GM18507 (cell line): ENCODE measurements around the gene OSCAR.
"Not testable (repeated sequence)": the region's sequence is repeated elsewhere in the genome, so short reads cannot be mapped to it uniquely, and the experiment has no call there.

Experiments used
- DNase-seq: peaks from one replicate; pipeline ENCODE4 v3.0.0; 2011; ENCODE audit warnings: low read depth; ENCODE audit not compliant: insufficient read length; ENCODE audit errors: extremely low spot score
- FAIRE-seq: peaks from 2 replicates; lab custom pipeline; 2011; peaks lifted over from hg19 to GRCh38; lab: Jason Lieb, UNC

OSCAR gene

DNA sequence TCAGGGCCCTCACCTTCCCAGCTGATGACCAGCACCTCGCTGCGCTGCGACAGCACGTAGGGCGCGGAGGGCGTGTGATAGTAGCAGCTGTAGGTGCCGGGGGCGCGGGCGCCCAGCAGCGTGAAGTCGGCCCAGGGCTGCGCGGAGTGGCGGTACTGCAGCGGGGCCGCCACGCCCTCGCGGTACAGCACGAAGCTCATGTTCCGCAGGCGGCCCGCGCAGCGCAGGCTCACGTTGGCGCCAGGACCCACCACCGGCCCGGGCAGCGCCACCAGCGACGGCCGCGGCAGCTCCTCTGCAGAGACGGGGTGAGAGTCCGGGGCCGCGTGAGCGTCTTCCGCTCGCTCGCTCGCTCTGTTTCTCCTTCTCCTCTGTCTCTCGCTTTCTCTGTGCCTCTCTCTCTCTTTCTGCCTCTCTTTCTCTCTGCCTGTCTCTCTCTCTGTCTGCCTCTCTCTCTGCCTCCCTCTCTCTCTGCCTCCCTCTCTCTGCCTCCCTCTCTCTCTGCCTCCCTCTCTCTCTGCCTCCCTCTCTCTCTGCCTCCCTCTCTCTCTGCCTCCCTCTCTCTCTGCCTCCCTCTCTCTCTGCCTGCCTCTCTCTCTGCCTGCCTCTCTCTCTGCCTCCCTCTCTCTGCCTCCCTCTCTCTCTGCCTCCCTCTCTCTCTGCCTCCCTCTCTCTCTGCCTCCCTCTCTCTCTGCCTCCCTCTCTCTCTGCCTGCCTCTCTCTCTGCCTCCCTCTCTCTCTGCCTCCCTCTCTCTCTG is 4.6 kb downstream of the OSCAR start:
- DNase-seq, FAIRE-seq: not testable (repeated sequence)

DNA sequence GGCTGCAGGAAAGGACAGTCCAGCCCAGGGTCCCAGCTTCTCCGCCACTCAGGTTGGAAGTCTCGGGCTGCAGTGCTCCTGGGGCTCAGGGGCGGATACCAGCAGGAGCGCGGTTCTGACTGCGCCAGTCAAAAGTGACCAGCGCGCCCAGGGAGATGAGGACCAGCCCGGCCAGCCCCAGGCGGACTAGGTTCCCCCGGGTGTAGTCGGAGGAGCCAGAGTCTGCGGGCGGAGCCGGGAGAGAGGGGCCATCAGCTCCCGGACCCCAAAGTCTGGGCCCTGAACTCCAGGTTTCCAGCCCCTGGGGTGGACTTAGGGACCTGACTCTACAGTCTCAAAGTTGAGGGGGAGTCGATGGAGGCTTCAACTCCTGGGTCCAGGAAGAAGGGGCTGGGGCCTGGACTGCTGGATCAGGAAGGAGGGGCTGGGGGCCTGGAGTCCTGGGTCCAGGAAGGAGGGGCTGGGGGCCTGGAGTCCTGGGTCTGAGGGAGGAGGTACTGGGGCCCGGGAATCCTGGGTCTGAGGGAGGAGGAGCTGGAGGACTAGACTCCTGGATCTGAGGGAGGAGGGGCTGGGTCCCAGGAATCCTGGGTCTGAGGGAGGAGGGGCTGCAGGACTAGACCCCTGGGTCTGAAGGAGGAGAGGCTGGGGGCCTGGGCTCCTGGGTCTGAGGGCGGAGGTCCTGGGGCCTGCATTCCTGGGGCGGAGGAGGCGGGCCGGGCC is 5.3 kb downstream of the OSCAR start:
- FAIRE-seq (no peak), DNase-seq (no peak)

DNA sequence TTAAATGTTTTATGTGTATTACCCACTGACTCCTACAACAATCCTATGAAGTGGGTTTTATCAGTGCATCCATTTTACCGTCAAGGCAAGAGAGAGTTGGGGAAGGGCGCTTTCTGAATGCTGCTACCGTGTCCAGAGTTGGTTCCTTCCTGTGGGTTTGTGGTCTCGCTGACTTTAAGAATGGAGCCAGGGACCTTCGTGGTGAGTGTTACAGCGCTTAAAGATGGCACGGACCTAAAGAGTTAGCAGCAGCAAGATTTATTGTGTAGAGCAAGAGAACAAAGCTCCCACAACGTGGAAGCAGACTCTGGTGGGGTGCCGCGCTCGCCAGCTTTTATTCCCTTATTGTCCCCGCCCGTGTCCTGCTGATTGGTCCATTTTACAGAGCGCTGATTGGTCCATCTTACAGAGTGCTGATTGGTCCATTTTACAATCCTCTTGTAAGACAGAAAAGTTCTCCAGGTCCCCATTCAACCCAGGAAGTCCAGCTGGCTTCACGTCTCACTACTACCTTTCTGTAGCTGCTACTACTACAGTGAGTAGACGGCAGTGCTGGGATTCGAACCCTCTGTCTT is 6.1 kb downstream of the OSCAR start:
- FAIRE-seq (no peak), DNase-seq (no peak)

DNA sequence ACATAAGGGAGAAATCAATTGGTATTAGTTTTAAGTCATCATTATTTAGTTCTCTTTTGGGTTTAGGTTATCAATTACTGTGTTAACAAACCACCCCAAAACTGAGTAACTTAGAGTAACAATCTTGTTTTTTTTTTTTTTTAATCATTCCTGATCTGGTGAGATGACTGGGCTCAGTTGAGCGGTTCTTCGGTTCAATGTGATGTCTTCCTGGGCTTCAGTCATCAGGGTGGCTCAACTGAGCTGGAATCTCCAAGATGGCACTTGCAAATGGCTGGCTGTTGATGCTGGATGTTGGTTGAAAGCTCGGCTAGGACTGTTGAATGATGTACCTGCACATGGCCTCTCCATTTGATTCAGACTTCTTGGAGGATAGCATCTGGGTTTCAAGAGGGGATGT is 16.2 kb downstream of the OSCAR start:
- FAIRE-seq: no peak
- no peak for DNase-seq

DNA sequence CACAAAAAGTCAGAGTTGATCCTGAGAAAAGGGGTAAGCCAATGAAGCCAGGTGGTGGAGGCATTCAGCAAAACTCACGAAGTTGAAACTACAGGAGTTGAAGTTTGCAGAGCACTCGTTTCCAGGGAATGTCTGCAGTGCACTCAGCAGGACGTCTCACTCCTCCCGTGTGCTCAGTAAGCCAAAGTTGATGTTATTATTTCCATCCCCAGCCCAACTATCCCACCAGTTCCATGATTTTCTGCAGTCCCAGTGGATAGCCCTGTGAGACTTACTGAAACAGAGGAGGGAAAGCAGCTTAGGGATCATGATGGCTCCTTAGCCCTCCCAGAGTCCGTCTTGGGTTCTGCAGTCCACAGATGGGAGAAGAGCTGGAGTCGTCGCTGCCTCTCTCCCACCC is 19.6 kb downstream of the OSCAR start, which contains the start of gene TARM1:
TSS of gene TARM1 (minus strand) at position 334 of the 400 bp plus-strand sequence. CDS start at position 309, 25 bp downstream.
- FAIRE-seq (no peak), DNase-seq (no peak)

DNA sequence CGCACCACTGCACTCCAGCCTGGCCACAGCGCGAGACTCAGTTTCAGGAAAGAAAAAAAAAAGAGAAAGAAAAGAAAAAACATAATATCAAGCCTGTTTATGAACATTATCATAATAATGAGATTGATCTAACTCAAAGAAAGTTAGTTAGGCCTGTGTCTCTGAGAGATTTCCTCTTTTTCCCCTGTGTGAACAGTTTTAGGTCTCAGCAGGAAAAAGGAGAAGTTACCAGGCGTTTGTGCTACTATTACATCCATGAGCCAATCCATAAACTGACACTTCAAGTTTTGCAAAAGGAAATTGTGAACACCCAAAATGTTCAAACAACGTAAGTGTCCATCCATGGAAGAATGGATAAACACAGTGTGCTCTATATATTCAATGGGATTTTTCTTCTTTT is 23.3 kb downstream of the OSCAR start:
- FAIRE-seq (no peak), DNase-seq (no peak)

DNA sequence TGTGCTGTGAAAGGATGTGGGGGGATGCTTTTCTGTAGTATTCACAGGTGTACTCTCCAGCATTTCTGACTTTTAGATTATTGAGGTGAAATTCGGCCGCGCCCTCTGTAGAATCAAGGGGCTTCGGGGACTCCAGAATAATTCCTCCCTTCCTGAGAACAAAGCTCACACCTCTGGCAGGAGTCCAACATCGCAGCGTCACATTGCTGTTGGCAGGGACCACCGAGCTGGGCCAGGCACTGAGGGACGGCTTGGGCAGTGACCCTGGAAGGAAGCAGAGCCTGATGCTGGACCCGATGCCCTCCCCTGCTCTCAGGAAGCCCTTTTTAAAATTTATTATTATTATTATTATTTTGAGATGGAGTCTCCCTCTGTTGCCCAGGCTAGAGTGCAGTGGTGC is 25.8 kb downstream of the OSCAR start:
- FAIRE-seq (no peak), DNase-seq (no peak)

DNA sequence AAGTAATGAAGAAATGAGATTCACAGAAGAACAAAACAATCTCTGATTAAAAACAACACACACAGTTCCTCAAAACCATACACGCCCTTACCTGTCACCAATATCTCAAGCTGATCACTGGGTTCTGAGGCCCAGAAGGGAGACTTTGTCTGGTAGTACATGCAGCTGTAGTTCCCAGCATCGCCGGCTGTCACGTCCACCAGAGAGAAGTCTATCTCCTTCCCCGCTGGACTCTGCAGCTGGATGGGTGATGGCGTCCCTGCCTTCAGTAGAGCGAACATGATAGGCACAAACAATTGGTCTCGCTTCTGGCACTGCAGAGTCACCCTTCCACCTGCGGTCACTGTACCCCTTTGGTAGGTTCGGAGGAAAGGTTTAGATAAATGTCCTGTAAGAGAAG is 26.8 kb downstream of the OSCAR start:
- DNase-seq (no peak), FAIRE-seq (no peak)

DNA sequence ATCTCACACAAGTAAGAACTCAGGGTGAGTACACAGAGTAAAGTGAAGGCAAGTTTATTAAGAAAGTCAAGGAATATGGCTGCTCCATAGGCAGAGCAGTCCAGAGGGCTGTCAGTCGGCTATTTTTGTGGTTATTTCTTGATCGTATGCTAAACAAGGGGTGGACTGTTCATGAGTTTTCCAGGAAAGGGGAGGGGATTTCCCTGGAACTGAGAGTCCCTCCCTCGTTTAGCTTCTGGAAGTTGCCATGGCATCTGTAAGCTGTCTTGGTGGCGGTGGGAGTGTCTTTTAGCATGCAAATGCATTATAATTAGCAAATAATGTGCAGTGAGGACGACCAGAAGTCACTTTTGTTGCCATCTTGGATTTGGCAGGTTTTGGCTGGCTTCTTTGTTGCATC is 31.1 kb downstream of the OSCAR start:
- FAIRE-seq: no peak
- DNase-seq: no peak

DNA sequence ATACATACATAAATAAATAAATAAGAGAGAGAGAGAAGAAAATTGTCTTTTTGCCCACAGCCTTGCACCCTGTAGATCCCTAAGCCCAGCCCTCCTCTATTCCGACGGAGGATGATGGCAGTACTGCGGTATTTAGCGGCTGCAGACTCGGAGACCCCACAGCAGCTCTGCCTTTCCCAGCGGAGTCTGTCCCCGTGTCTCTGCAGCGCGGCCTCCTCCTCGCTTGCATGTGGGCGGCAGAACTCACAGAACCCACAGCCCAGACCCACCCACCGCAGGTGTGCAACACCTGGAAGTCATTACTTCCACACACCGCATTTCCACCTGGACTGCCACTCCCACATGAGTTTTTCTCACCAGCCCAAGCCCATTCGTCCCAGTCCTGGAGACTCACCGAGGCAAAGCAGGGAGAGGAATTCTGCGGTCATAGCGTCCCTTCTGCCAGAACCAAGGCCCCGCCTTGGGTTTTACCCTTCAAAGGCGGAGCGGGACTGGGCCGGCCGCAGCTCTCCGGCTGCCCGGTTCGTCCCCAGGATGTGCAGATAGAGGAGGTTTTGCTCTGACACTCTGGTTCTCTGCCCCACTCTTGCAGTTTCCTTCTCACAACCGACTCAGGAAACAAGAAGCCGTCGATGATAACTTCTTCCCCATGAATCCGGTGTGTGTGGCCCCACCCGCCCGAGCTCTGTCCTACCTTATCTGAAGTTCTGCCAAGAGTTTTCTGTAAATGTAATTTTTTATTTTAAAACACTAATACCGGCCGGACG is 37.1 kb downstream of the OSCAR start, which contains the start of gene VSTM1:
TSS of gene VSTM1 (minus strand) at position 548 of the 767 bp plus-strand sequence. CDS start at position 428, 120 bp downstream.
- no peak for FAIRE-seq
- no peak for DNase-seq

DNA sequence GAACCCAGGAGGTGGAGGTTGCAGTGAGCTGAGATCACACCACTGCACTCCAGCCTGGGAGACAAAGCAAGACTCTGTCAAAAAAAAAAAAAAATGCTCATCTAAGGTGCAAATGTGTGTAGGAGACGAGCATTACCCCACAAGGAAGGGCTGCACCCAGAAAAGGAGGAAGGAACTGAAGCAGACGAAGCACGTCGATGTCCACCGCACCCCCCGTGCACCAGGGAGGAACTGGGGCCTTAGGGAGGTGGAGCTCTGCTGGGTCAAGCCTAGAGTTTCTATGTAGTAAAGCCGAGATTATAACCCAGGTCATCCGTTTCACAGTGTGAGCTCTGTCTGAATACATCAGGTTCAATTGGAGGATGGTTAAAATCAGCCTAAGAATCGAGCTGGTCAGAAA is 38.0 kb downstream of the OSCAR start:
- DNase-seq (no peak), FAIRE-seq (no peak)

DNA sequence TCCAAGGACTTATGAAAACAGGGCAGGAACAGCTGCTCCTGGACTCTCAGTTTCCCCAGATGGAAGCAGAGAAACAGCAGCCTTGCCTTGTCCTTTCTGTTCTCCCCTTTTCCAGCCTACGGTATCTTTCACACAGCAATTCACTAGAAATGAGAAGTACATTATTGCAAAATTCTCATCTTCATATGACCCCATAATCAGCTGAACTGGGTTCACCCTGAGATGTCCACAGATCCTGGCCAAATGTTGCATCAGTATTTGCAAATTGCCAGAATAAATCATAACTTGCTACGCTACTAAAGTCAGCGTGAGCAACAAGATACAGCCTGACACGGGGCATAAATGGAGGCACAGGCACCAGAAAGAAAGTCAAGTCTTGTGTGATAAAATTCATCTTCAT is 53.0 kb downstream of the OSCAR start:
- no peak for FAIRE-seq
- no peak for DNase-seq

DNA sequence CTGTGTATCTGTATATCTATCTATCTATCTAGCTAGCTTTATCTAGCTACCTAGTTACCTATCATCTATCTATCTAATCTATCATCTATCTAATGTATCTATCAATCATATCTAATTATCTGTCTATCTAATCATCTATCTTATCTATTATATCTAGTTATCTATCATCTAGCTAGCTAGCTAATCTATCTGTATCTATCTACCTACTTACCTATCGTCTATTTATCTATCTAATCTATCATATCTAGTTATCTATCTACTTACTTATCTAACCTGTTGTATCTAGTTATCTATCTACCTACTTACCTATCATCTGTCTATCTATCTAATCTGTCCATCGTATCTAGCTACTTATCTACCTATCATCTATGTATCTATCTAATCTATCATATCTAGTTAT is 54.8 kb downstream of the OSCAR start:
- DNase-seq: no peak
- no peak for FAIRE-seq
